BJ (cell line): ENCODE measurements around the gene ALCAM. TPM values are rescaled to one million over a fixed set of nuclear protein-coding genes. Genes with fewer than 3 reads are reported as not detected.

Experiments used
- CTCF ChIA-PET: fragments of 350-600 bp; formaldehyde crosslinking; extraction: SDS; loops from one replicate; lab custom pipeline; 2021; ENCODE audit warnings: antibody characterized with exemption, inconsistent platforms; lab: Yijun Ruan, JAX
- POLR2A ChIA-PET: fragments of 300-600 bp; sonication (Branson Sonifier 250); formaldehyde crosslinking; extraction: SDS; loops from one replicate; lab custom pipeline; 2021; ENCODE audit warnings: antibody characterized with exemption; lab: Charles Lee
- DNase-seq: peaks from one replicate; pipeline ENCODE4 v3.0.0-alpha.2; 2011; ENCODE audit warnings: low read depth
- H3K27me3 ChIP-seq: 2 replicates; pipeline ENCODE4 v1.6.0; 2011; ENCODE audit warnings: low read length; ENCODE audit not compliant: control insufficient read depth, insufficient read depth
- H3K36me3 ChIP-seq: 2 replicates; pipeline ENCODE4 v1.5.1; 2011; ENCODE audit warnings: low read length; ENCODE audit not compliant: control insufficient read depth, insufficient read depth
- H3K4me3 ChIP-seq: 2 replicates; pipeline ENCODE4 v1.5.1; 2011; ENCODE audit warnings: low read depth, mild to moderate bottlenecking, control low read depth, low read length
- CTCF ChIP-seq: IDR thresholded peaks from 2 replicates; pipeline ENCODE4 v1.5.1; 2011; ENCODE audit warnings: low read depth, mild to moderate bottlenecking, control low read depth, inconsistent platforms, low read length, moderate library complexity; ENCODE audit not compliant: insufficient read depth
- polyA plus RNA-seq: library from polyadenylated mRNA; depleted of rRNA; stranded (reverse); fragments of >200 nt; gene quantifications from 2 replicates; pipeline ENCODE4 v1.2.3, GENCODE V29; 2011

Gene ALCAM
- polyA plus RNA-seq, 1 experiment, result 89.5 TPM

- no peak overlapping the region for H3K4me3 ChIP-seq
- DNase-seq, result no peak
- no peak for TF ChIP-seq CTCF
- no peaks in the 10 kb centered on the region for H3K36me3 ChIP-seq
- ChIA-PET CTCF (interaction anchor here (0.6 to 4.2 kb wide), 9 partner anchors 9 to 920 kb away, joined by 3 to 20 read pairs (median 3); partner anchors contain the start of gene ALCAM), POLR2A (no interaction called here)
- H3K27me3 ChIP-seq, result no peaks in the 10 kb centered on the region
Observed at GRCh38 chr3:105516972-105517371, 150.3 kb downstream of the ALCAM start.

- TF ChIP-seq CTCF, result no peak
- ChIA-PET CTCF (interaction anchor here (0.6 to 4.2 kb wide), 9 partner anchors 9 to 921 kb away, joined by 3 to 20 read pairs (median 3); partner anchors contain the start of gene ALCAM), POLR2A (no interaction called here)
- Histone ChIP-seq H3K36me3 (no peaks in the 10 kb centered on the region), H3K4me3 (no peak overlapping the region), H3K27me3 (no peaks in the 10 kb centered on the region)
- no peak for DNase-seq
Observed at GRCh38 chr3:105518203-105518602, 151.5 kb downstream of the ALCAM start.

- ChIA-PET CTCF (interaction anchor here (2.0 to 4.2 kb wide), 3 partner anchors 9 to 922 kb away, joined by 5 to 20 read pairs (median 14); partner anchors contain the start of gene ALCAM), POLR2A (no interaction called here)
- Histone ChIP-seq H3K4me3 (no peak overlapping the region), H3K36me3 (no peaks in the 10 kb centered on the region), H3K27me3 (no peaks in the 10 kb centered on the region)
- peak; percentile 51 for TF ChIP-seq CTCF
- DNase-seq, result no peak
Observed at GRCh38 chr3:105518806-105519418, 152.2 kb downstream of the ALCAM start.

GRCh38 chr3:105521770-105522169, 155.1 kb downstream of the ALCAM start:
- H3K4me3 ChIP-seq, result no peak overlapping the region
- TF ChIP-seq CTCF, result no peak
- ChIA-PET CTCF (no interaction called here), POLR2A (no interaction called here)
- H3K36me3 ChIP-seq, result no peaks in the 10 kb centered on the region; the same call in 1 of the 2 replicates
- DNase-seq, result no peak
- H3K27me3 ChIP-seq, result no peaks in the 10 kb centered on the region

- no peak overlapping the region for H3K4me3 ChIP-seq
- no peak for TF ChIP-seq CTCF
- peak; percentile 16 for DNase-seq
- no peaks in the 10 kb centered on the region for H3K27me3 ChIP-seq
- CTCF ChIA-PET, result no interaction called here
- POLR2A ChIA-PET, result no interaction called here
- no peaks in the 10 kb centered on the region; the same call in 1 of the 2 replicates for H3K36me3 ChIP-seq
Observed at GRCh38 chr3:105523501-105523900, 156.8 kb downstream of the ALCAM start.
